ENCODE results near the gene EPDR1.

GRCh38 chr7:37901890-37902524 is 18.4 kb upstream of the EPDR1 start:
- TF ChIP-seq, protein P1, sequence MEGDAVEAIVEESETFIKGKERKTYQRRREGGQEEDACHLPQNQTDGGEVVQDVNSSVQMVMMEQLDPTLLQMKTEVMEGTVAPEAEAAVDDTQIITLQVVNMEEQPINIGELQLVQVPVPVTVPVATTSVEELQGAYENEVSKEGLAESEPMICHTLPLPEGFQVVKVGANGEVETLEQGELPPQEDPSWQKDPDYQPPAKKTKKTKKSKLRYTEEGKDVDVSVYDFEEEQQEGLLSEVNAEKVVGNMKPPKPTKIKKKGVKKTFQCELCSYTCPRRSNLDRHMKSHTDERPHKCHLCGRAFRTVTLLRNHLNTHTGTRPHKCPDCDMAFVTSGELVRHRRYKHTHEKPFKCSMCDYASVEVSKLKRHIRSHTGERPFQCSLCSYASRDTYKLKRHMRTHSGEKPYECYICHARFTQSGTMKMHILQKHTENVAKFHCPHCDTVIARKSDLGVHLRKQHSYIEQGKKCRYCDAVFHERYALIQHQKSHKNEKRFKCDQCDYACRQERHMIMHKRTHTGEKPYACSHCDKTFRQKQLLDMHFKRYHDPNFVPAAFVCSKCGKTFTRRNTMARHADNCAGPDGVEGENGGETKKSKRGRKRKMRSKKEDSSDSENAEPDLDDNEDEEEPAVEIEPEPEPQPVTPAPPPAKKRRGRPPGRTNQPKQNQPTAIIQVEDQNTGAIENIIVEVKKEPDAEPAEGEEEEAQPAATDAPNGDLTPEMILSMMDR (IDR thresholded peaks at IDR 0.05): no peak
- TF ChIP-seq POLR2A (IDR thresholded peaks at IDR 0.05): no peak
